Renal pelvis (tissue), 4 donors: ENCODE results near the gene SELENOO. TPM values are rescaled to one million over a fixed set of nuclear protein-coding genes. Genes with fewer than 3 reads are reported as not detected.

Experiments
- DNase-seq: peaks from one replicate; pipeline ENCODE4 v3.0.0-alpha.2; 2013
- polyA plus RNA-seq, 3 donors: library from polyadenylated mRNA; unstranded; fragments of 120-200 nt; gene quantifications; one replicate each; pipeline ENCODE4 v1.2.1, GENCODE V29; 2013; ENCODE audit not compliant: insufficient read length in 3 of 3

Gene SELENOO
- polyA plus RNA-seq, 3 donors, result 24.8 to 32.9 (median 28.9) TPM

DNA sequence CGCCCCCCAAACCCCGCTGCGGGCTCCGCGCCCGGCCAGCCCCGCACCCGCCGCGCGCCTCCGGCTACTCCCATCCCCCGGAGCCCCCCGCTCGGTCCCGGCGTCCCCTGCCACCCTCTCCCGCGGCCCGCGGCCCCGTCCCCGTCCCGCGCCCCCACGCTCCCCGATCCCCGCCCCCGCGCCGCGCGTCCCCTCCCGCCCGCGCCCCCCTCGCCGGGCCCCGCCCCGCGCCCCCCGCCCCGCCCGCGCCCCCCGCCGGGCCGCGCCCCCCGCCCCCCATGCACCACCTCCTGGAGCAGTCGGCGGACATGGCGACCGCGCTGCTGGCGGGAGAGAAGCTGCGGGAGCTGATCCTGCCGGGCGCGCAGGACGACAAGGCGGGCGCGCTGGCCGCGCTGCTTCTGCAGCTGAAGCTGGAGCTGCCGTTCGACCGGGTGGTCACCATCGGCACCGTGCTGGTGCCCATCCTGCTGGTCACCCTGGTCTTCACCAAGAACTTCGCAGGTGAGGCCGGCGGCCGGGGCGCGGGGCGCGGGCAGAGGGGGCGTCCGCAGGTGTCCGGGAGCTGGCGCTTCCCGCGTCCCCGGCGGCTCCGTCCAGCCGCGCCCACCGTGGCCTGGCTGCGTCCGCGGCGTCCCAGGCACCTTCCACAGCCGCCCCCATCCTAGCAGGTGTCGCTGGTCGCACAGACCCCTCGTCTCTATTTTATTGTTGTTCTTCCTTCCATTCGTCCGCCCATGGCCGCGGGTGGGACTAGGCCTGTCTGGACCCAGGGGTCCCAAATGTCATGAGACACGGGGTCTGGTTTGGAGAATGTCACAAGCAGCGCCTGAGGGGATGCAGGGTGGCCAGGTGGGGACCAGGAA lies 30.1 kb upstream of the SELENOO start, which contains the start of gene PANX2:
PANX2 (plus strand) TSS at position 279 of the 866 bp plus-strand sequence; CDS start at position 279, 0 bp downstream.
- DNase-seq, result no peak

DNA sequence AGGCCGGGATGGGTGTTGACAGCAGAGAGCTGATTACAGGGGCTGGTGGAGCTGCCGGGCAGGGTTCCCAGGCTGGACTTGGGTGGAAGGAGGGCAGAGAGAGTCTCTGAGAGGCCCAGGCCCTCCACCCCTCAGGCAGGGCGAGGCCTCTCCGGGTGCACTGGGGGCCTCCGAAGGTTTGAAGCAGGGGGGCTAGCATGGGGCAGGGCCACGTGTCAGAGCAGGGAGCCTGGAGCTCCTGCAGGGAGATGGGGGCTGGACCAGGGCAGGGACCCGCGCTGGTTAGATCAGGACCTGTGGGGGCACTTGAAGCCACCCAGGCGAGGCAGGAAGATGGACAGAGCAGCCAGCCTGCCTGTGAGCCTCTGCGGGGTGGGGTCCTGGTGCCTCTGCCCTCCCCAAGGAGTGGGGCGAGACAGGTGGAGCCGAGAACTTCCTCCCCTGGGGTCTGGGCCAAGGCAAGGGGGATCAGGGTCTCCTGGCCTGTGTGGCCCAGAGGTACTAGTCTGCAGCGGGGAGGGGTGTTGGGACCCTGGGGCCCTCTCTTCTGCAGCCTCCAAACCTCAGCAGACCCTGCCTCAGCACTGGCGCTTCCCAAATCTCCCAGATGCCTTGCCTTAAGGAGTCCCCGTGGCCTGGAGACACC lies 29.4 kb upstream of the SELENOO start:
- DNase-seq, result no peak

GRCh38 chr22:50171965-50172421 lies 28.8 kb upstream of the SELENOO start:
- no peak for DNase-seq

DNA sequence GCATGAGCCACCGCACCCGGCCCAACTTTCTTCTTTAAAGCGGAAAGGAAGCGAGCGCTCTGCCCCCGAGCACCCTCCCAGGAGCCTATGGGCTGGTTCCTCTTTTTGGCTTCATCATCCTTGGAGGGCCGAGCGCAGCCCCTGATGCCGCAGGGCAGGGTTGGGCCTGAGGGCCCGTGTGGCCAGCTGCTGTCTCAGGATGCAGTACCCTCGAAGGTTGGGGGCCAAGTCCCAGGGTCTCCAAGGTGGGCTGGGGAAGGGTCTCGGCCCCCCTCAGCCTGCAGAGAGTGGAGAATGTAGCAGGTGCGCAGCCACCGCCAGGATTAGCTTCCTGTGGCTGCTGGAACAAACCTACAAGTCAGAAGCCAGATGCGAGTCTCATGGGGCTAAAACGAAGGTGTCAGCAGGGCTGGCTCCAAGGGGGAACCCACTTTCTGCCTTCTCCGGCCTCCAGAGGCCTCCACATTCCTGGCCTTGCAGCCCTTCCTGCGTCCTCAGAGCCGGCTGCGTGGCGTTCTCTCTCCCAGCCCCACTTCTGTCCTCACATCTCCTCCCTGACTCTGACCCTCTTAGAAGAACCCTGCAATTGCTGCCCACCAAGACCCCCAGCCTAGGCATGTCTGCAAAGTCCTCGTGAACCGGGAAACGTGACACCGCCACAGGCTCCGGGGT lies 27.4 kb upstream of the SELENOO start:
- DNase-seq, result no peak

GRCh38 chr22:50173983-50174355 lies 26.8 kb upstream of the SELENOO start:
- DNase-seq, result no peak

- DNase-seq, result no peak
Measured at GRCh38 chr22:50174382-50175190, 26.2 kb upstream of the SELENOO start.

DNA sequence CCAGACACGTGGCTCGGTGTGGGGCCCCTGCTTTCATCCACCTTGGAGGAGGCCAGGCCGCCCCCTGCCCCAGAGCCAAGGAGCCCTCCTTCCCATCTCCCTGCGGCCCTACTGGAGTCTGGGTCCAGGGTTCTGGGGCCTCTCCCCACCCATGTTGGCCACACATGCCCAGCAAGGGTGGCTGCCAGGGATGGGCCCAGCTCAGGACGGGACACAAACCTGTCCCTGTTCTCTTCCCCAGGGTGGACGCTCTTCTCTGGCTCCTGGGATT lies 25.7 kb upstream of the SELENOO start:
- DNase-seq, result no peak

DNA sequence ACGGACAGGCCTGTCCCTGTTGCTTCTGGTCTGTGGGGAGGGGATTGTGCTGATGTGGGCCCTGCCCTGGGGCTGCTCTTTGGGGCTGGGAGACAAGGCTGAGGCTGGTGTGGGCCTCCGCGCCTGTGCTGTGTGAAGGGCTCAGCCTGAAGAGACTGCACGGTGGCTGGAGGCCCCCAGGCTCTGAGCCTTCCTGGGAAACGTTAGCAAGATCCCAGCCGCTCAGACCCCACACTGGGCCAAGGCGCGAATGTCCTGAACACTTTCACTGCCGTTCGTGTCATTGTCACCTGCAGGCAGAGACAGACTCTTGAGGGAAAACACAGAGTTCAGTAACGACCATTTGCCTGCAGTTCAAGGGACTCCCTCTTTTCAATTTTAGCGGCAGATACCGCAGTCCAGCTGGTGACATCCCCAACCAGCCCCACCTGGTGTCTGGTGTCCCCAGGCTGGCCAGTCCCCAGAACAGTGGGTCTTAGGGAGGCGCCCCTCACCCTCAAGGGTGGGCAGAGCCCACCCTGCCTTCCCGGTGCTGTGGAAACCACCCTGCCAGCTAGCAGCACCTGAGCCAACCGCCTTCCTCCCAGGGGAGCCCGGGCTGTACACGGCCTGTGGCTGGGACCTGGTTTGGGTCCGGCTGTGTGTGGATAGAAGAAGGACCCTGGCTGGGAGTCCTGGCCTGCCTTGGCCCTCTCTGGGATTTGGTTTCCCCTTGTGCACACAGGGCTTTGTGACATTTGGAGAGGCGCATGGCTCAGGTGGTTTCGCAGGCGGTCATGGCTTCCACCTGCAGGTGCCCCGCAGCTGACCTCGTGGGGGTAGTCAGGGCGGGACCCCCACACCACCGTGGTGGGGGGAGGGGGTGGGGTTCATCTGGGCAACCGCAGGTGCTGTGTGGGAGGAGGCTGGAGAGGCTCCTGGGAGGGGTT lies 24.6 kb upstream of the SELENOO start:
- no peak for DNase-seq

- no peak for DNase-seq
Measured at GRCh38 chr22:50176850-50177536, 23.8 kb upstream of the SELENOO start.

DNA sequence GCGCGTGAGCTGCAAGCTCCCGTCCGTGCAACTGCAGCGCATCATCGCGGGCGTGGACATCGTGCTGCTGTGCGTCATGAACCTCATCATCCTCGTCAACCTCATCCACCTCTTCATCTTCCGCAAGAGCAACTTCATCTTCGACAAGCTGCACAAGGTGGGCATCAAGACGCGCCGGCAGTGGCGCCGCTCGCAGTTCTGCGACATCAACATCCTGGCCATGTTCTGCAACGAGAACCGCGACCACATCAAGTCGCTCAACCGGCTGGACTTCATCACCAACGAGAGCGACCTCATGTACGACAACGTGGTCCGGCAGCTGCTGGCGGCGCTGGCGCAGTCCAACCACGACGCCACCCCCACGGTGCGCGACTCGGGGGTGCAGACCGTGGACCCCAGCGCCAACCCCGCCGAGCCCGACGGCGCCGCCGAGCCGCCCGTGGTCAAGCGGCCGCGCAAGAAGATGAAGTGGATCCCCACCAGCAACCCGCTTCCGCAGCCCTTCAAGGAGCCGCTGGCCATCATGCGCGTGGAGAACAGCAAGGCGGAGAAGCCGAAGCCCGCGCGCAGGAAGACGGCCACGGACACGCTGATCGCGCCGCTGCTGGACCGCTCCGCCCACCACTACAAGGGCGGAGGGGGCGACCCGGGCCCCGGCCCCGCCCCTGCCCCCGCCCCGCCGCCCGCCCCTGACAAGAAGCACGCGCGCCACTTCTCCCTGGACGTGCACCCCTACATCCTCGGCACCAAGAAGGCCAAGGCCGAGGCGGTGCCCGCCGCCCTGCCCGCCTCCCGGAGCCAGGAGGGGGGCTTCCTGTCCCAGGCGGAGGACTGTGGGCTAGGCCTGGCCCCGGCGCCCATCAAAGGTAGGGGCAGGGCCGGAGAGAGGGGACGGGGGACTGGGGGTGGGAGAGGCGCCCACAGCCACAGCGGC lies 23.0 kb upstream of the SELENOO start:
- DNase-seq, result no peak

- no peak for DNase-seq
Measured at GRCh38 chr22:50178471-50178864, 22.3 kb upstream of the SELENOO start.

GRCh38 chr22:50178871-50179869 lies 21.6 kb upstream of the SELENOO start:
- no peak for DNase-seq

GRCh38 chr22:50179937-50180726 lies 20.7 kb upstream of the SELENOO start:
- no peak for DNase-seq

DNA sequence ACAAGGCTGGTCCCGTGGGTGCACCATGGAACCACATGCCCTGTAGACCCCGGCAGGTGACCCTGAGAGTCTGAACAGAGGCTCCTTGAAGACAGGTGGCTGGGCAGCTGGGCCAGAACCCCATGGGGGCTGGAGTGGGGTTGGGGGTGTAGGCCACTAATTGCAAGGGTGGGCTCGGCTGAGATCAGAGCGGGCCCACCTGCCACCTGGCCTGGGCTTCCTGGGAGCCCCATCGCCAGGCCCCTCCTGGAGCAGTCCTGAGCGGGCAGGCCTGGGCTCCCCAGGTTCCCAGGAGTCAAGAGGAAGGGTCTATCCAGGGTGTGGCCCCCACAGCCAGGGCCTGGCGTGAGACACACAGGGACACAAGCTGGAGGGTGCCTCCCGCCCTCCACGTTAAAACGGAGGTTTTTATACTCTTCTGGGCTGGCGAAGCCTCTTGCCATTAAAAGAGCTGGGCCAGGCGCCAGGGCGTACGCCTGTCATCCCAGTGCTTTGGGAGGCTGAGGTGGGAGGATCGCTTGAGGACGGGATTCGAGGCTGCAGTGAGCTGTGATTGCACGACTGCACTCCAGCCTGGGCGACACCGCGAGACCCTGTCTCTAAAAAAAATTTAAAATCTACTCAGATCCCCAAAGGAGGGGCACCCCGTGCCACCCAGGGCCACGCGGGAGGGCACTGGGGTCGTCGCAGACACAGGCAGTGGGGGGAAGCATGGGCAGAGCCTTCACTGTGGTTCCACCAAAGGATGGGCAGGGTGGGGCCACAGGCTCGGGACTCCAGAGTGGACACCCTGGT lies 19.9 kb upstream of the SELENOO start:
- no peak for DNase-seq

- no peak for DNase-seq
Measured at GRCh38 chr22:50182176-50183081, 18.4 kb upstream of the SELENOO start.
